GM19025 (cell line): ENCODE data around the gene CFAP74.
"Not testable (repeated sequence)": the region's sequence is repeated elsewhere in the genome, so short reads cannot be mapped to it uniquely, and the experiment has no call there.

Experiments
- ATAC-seq: cut with Tn5 transposase; IDR thresholded peaks from one replicate; pipeline ENCODE4 v1.9.1; 2021; ENCODE audit warnings: mild to moderate bottlenecking, low read depth, moderate library complexity; ENCODE audit not compliant: unreplicated experiment

CFAP74 gene

GRCh38 chr1:1954831-1955441 lies 48.6 kb downstream of the CFAP74 start:
- no peak for ATAC-seq

- ATAC-seq, result no peak
Observed at GRCh38 chr1:1954015-1954414, 49.6 kb downstream of the CFAP74 start.

- ATAC-seq, result no peak
Observed at GRCh38 chr1:1950940-1951339, 52.6 kb downstream of the CFAP74 start.

- ATAC-seq, result no peak
Observed at GRCh38 chr1:1948783-1949182, 54.8 kb downstream of the CFAP74 start.

GRCh38 chr1:1947493-1947892 lies 56.1 kb downstream of the CFAP74 start:
- ATAC-seq, result no peak

GRCh38 chr1:1946540-1946939 lies 57.0 kb downstream of the CFAP74 start:
- ATAC-seq, result no peak

- ATAC-seq, result no peak
Observed at GRCh38 chr1:1945782-1946393, 57.7 kb downstream of the CFAP74 start.

- ATAC-seq, result no peak
Observed at GRCh38 chr1:1943834-1944570, 59.6 kb downstream of the CFAP74 start.

- no peak for ATAC-seq
Observed at GRCh38 chr1:1942753-1943656, 60.6 kb downstream of the CFAP74 start.

GRCh38 chr1:1941868-1942752 lies 61.5 kb downstream of the CFAP74 start:
- no peak for ATAC-seq

GRCh38 chr1:1941211-1941841 lies 62.3 kb downstream of the CFAP74 start:
- ATAC-seq, result no peak

GRCh38 chr1:1940123-1940425 lies 63.5 kb downstream of the CFAP74 start:
- no peak for ATAC-seq

GRCh38 chr1:1939296-1940122 lies 64.1 kb downstream of the CFAP74 start:
- no peak for ATAC-seq

- ATAC-seq, result no peak
Observed at GRCh38 chr1:1938613-1939295, 64.8 kb downstream of the CFAP74 start.

GRCh38 chr1:1938276-1938573 lies 65.4 kb downstream of the CFAP74 start:
- ATAC-seq, result no peak

GRCh38 chr1:1937549-1938275 lies 65.9 kb downstream of the CFAP74 start:
- no peak for ATAC-seq

- ATAC-seq, result no peak
Observed at GRCh38 chr1:1937061-1937460, 66.5 kb downstream of the CFAP74 start.

- not testable (repeated sequence) for ATAC-seq
Observed at GRCh38 chr1:1934848-1935247, 68.7 kb downstream of the CFAP74 start.
